ENCODE measurements around the gene KIF18B.

The KIF18B gene

GRCh38 chr17:44965481-44966234 lies 18.1 kb upstream of the KIF18B start:
- TF ChIP-seq, protein P1, sequence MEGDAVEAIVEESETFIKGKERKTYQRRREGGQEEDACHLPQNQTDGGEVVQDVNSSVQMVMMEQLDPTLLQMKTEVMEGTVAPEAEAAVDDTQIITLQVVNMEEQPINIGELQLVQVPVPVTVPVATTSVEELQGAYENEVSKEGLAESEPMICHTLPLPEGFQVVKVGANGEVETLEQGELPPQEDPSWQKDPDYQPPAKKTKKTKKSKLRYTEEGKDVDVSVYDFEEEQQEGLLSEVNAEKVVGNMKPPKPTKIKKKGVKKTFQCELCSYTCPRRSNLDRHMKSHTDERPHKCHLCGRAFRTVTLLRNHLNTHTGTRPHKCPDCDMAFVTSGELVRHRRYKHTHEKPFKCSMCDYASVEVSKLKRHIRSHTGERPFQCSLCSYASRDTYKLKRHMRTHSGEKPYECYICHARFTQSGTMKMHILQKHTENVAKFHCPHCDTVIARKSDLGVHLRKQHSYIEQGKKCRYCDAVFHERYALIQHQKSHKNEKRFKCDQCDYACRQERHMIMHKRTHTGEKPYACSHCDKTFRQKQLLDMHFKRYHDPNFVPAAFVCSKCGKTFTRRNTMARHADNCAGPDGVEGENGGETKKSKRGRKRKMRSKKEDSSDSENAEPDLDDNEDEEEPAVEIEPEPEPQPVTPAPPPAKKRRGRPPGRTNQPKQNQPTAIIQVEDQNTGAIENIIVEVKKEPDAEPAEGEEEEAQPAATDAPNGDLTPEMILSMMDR (conservative IDR thresholded peaks at IDR 0.05; ENCODE audit: control insufficient read depth, insufficient read depth, low read depth, low read length) = no peak
- DNase-seq (ENCODE audit: low read depth) = no peak
- no peak overlapping the region for H3K4me3 ChIP-seq (ENCODE audit: control insufficient read depth, low read depth, low read length)

- no peak for DNase-seq (ENCODE audit: low read depth)
- H3K4me3 ChIP-seq (ENCODE audit: control insufficient read depth, low read depth, low read length) = no peak overlapping the region
- TF ChIP-seq, protein P1 (conservative IDR thresholded peaks at IDR 0.05; ENCODE audit: control insufficient read depth, insufficient read depth, low read depth, low read length) = peak; percentile 12
Measured at GRCh38 chr17:44961921-44962350, 14.4 kb upstream of the KIF18B start.

DNA sequence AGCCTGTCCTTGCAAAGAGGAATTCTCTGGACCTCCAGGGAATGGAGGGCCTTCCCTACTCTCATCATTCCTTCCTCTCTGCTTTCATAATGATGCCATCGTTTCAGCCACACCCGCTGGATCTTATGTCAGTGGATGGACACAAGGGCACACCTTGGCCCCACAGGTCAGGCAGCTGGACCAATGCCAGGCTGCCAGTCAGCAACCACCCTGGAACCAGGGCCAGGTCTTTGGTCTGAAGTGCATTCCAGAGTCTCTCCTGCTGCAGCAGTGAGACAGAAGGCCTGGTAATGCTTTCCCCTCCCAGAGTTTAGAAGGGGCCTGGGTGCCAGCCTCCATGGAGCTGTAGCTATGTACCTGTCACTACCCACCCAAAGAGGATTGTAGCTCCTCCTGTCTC lies 13.1 kb upstream of the KIF18B start:
- no peak for DNase-seq (ENCODE audit: low read depth)
- no peak overlapping the region for H3K4me3 ChIP-seq (ENCODE audit: control insufficient read depth, low read depth, low read length)
- TF ChIP-seq, protein P1 (conservative IDR thresholded peaks at IDR 0.05; ENCODE audit: control insufficient read depth, insufficient read depth, low read depth, low read length) = no peak

DNA sequence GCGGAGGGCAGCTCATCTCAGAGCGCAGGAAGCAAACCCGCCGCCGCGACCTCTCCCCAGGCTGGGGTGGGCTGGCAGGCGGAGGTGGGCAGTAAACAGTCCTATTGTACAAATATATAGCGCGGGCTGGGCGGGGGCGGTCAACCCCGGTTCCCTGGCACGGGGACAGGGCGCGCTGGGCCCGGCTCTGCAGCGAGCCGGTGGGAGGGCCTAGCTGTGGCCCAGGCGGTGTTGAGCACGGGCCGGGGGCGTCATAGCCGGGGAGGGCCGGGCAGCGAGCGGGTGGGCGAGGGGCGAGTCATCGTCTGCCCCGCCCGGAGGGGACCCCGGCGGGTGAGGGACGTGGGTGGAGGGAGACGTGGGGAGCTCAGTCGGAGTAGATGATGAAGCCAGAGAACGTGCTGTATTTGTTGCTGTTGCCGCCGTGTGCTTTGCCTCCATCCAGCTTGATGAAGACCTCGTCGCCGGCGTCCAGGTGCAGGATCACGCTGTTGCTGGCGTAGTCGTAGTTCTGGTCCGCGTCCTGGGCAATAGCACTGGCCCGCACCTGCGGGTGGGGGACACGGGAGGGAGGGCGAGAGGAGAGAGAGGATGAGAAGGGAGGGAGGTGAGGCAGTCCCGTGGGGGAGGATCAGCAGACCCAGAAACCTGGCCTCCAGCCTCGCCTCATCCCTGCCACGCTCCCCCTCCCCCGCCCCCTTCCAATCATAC lies 12.4 kb upstream of the KIF18B start:
- no peak for DNase-seq (ENCODE audit: low read depth)
- TF ChIP-seq, protein P1 (conservative IDR thresholded peaks at IDR 0.05; ENCODE audit: control insufficient read depth, insufficient read depth, low read depth, low read length) = no peak
- H3K4me3 ChIP-seq (ENCODE audit: control insufficient read depth, low read depth, low read length) = no peak overlapping the region

DNA sequence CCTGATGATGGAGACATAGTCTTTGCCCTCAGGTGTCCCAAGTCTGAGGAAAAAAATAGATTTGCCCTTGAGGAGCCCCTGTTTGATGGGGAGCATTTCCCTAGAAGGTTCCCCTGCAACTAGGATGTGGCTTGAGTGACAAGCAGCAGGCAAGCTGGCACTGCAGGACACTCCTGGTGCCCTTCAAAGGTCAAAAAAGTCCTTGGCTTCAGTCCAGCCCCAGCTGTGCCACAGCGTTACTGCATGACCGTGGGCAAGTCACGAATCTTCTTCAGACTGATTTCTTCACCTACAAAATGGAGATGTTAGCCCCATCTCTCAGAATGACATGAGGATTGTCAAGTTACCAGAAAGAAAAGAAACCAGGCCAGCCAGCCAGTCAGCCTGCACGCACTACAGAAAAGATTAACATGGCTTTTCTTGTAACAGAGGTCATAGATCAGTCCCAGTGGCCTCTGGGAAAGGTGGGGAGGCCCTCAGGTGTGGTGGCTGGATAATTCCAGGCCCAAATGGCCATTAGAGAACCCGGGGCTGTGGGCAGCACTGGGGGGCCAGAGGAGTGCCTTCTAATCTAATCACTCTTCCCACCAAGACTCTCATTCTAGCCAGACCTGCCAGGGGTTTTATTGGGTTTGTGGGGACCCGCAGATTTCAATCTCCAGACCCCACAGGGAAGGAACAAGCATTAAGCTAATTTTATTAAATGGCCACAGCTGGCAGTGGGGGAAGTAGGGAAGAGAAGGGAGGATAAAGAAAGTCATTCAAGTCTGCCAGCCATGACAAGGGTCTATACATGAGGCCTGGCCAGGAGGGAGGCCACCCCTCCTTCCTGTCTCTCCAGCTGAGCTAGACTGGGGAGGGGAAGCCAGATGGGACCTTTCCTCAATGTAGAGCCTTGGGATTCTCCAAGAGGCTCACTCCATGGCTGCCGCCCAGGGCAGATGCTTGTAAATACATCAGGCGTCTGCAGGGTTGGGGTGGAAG lies 9.7 kb upstream of the KIF18B start:
- no peak overlapping the region for H3K4me3 ChIP-seq (ENCODE audit: control insufficient read depth, low read depth, low read length)
- DNase-seq (ENCODE audit: low read depth) = no peak
- TF ChIP-seq, protein P1 (conservative IDR thresholded peaks at IDR 0.05; ENCODE audit: control insufficient read depth, insufficient read depth, low read depth, low read length) = no peak

- TF ChIP-seq, protein P1 (conservative IDR thresholded peaks at IDR 0.05; ENCODE audit: control insufficient read depth, insufficient read depth, low read depth, low read length) = no peak
- no peak overlapping the region for H3K4me3 ChIP-seq (ENCODE audit: control insufficient read depth, low read depth, low read length)
- no peak for DNase-seq (ENCODE audit: low read depth)
Measured at GRCh38 chr17:44955674-44956425, 8.3 kb upstream of the KIF18B start.
